ENCODE data around the gene ZNF367.
"Not testable (repeated sequence)": the region's sequence is repeated elsewhere in the genome, so short reads cannot be mapped to it uniquely, and the experiment has no call there.

The ZNF367 gene

DNA sequence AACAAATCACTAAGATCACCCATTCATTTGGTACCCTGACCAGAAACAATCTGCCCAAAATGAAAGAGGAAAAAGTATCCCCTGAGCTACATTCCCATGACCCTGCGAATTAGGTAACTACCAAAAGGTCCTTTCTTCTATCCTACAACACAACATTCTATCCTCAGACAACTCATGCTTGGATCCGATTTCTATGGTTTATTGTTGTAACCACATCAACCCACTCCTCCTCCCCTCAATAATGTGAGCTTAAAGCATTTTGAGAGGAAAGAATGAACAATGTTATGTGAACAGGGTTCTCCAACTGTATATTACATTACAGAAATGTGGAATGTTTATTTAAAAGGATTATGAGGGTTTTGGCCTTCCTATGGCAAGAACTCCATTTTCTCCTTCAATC is 38.7 kb downstream of the ZNF367 start:
- peaks cover 10% of the 10 kb centered on the region for H3K4me1 Mint-ChIP-seq (ENCODE audit: low read depth)
- H3K27me3 Mint-ChIP-seq (ENCODE audit: low read depth) = no peaks in the 10 kb centered on the region
- DNase-seq (ENCODE audit: low spot score) = no peak
- no peak overlapping the region for H3K4me3 Mint-ChIP-seq
- H3K9me3 Mint-ChIP-seq = no peaks in the 10 kb centered on the region
- H3K27ac Mint-ChIP-seq = no peak overlapping the region
- H3K36me3 Mint-ChIP-seq (ENCODE audit: low read depth) = peaks cover 19% of the 10 kb centered on the region

- H3K27me3 Mint-ChIP-seq (ENCODE audit: low read depth) = no peaks in the 10 kb centered on the region
- H3K4me3 Mint-ChIP-seq = no peak overlapping the region
- no peak for DNase-seq (ENCODE audit: low spot score)
- peaks cover 11% of the 10 kb centered on the region for H3K36me3 Mint-ChIP-seq (ENCODE audit: low read depth)
- H3K9me3 Mint-ChIP-seq = no peaks in the 10 kb centered on the region
- peaks cover 4% of the 10 kb centered on the region for H3K4me1 Mint-ChIP-seq (ENCODE audit: low read depth)
- H3K27ac Mint-ChIP-seq = no peak overlapping the region
Measured at GRCh38 chr9:96378187-96378586, 40.0 kb downstream of the ZNF367 start.

DNA sequence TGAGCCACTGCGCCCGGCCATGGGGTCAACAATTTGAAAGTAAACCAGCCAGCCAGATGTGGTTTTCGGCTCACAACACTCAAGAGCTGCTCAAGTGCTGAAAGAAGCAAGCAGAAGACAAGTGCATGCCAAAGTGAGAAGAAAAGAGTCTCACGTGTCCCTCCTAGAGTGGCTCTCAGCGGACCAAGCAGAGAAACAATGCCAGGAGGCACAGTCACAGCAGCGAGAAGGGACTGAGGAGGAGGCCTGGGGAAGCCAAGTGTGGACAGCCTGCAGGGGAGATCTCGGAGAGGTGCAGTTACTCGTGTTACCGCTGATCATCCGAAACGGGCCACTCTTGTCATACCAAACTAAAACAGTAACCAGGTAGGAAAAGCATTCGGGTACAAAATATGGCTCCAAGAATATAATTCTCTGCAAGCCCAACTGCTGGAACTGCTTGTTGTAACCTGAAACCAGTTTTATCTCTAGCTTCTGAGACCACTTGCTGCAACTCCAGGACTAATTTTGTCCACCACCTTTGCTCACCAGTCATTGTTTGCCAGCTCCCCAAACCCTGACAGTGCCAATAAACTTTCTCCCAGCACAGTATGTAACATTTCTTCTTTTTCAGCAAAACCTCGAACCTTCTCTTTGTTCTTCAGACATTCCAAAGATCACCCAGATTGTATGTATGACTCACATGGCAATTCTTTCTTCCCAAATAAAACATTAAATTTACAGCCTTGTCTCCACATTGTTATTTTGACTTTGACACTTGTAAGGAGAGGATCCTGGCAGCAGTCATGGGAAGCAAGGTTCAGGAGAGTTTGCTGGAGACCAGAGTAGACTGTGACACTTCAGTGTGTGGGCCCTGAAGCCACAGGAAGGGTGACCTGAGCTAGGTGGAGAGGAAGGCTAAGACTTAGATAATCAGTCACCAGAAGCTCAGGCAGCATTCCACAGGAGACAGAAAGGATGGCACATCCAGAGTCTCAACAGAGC is 41.0 kb downstream of the ZNF367 start:
- Mint-ChIP-seq H3K4me3 (no peak overlapping the region), H3K27ac (no peak overlapping the region), H3K4me1 (ENCODE audit: low read depth) (peaks cover 4% of the 10 kb centered on the region), H3K36me3 (ENCODE audit: low read depth) (peaks cover 11% of the 10 kb centered on the region), H3K9me3 (no peaks in the 10 kb centered on the region), H3K27me3 (ENCODE audit: low read depth) (no peaks in the 10 kb centered on the region)
- DNase-seq (ENCODE audit: low spot score) = no peak

- not testable (repeated sequence) for DNase-seq (ENCODE audit: low spot score); H3K36me3 Mint-ChIP-seq (ENCODE audit: low read depth); H3K27me3 Mint-ChIP-seq (ENCODE audit: low read depth); H3K9me3 Mint-ChIP-seq; H3K27ac Mint-ChIP-seq; H3K4me1 Mint-ChIP-seq (ENCODE audit: low read depth); H3K4me3 Mint-ChIP-seq
Measured at GRCh38 chr9:96375507-96375906, 42.7 kb downstream of the ZNF367 start.

- no peak overlapping the region for H3K27ac Mint-ChIP-seq
- H3K36me3 Mint-ChIP-seq (ENCODE audit: low read depth) = no peaks in the 10 kb centered on the region
- H3K27me3 Mint-ChIP-seq (ENCODE audit: low read depth) = no peaks in the 10 kb centered on the region
- H3K4me3 Mint-ChIP-seq = no peak overlapping the region
- no peak for DNase-seq (ENCODE audit: low spot score)
- no peaks in the 10 kb centered on the region for H3K9me3 Mint-ChIP-seq
- H3K4me1 Mint-ChIP-seq (ENCODE audit: low read depth) = no peaks in the 10 kb centered on the region
Measured at GRCh38 chr9:96367943-96368342, 50.2 kb downstream of the ZNF367 start.

DNA sequence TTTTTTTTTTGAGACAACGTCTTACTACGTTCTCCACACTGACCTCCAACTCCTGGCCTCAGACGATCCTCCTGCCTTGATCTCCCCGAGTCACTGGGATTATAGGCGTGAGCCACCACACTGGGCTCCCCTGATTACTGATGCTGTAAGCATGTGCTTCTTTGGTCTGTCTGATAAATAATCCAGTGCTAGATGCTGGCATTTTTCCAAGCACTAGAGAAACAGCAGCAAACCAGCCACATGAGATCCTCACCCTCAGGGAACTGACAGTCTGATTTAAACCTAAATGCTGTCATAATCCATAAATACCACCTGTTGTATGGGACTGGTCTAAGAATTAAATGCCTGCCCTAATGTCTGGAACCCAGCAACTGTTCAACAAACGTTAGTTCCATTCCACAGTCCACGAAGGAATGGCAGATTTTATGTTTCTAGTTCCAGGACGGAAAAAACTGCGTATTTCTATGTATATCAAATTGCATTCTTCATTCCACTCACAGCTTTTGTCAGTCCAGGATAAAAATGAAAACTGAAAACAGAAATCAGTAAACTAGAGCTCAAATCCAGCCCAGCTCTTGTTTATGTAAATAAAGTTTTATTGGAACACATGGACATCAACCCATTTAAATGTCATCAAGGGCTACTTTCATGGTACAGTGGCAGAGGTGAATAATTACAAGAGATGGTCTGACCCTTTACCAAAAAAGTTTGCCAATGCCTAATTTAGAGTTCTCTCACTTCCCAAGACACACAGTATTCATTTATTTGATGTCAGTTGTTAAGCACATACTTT is 54.8 kb downstream of the ZNF367 start:
- no peaks in the 10 kb centered on the region for H3K27me3 Mint-ChIP-seq (ENCODE audit: low read depth)
- H3K27ac Mint-ChIP-seq = no peak overlapping the region
- no peaks in the 10 kb centered on the region for H3K9me3 Mint-ChIP-seq
- no peak overlapping the region for H3K4me3 Mint-ChIP-seq
- H3K4me1 Mint-ChIP-seq (ENCODE audit: low read depth) = no peaks in the 10 kb centered on the region
- no peak for DNase-seq (ENCODE audit: low spot score)
- peaks cover 1% of the 10 kb centered on the region for H3K36me3 Mint-ChIP-seq (ENCODE audit: low read depth)

DNA sequence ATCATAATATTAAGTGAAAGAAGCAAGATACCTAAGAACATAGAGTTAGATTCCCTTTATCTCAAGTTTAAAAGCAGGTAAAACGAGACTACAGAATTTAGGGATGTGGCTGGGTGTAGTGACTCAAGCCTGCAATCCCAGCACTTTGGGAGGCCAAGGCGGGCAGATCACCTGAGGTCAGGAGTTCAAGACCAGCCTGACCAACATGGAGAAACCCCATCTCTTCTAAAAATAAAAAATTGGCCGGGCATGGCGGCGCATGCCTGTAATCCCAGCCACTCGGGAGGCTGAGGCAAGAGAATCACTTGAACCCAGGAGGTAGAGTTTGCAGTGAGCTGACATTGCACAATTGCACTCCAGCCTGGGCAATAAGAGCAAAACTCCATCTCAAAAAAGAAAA is 56.1 kb downstream of the ZNF367 start:
- H3K27ac Mint-ChIP-seq, H3K9me3 Mint-ChIP-seq: not testable (repeated sequence)

DNA sequence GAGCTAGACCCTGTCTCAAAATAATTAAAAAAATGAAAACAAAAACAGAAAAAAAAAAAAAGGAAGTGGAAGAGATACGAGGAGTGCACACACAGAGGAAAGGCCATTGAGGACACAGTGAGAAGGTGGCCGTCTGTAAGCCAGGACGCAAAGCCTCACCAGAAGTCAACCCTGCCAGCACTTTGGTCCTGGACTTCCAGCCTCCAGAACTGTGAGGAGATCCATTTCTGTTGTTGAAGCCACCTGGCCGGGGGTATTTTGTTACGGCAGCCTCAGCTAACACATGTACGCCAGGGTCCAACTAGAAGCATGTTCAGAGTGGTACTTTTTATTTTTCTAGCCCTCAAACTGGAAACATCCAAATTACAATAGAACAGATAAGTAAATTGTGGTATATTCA is 56.5 kb downstream of the ZNF367 start:
- no peaks in the 10 kb centered on the region for H3K4me1 Mint-ChIP-seq (ENCODE audit: low read depth)
- no peaks in the 10 kb centered on the region for H3K9me3 Mint-ChIP-seq
- H3K4me3 Mint-ChIP-seq = no peak overlapping the region
- no peak for DNase-seq (ENCODE audit: low spot score)
- no peak overlapping the region for H3K27ac Mint-ChIP-seq
- H3K27me3 Mint-ChIP-seq (ENCODE audit: low read depth) = no peaks in the 10 kb centered on the region
- H3K36me3 Mint-ChIP-seq (ENCODE audit: low read depth) = peaks cover 1% of the 10 kb centered on the region

More for the DNA sequence above, 56.1 kb downstream of the ZNF367 start:
- H3K4me1 Mint-ChIP-seq (ENCODE audit: low read depth); H3K36me3 Mint-ChIP-seq (ENCODE audit: low read depth); DNase-seq (ENCODE audit: low spot score); H3K27me3 Mint-ChIP-seq (ENCODE audit: low read depth); H3K4me3 Mint-ChIP-seq: not testable (repeated sequence)

DNA sequence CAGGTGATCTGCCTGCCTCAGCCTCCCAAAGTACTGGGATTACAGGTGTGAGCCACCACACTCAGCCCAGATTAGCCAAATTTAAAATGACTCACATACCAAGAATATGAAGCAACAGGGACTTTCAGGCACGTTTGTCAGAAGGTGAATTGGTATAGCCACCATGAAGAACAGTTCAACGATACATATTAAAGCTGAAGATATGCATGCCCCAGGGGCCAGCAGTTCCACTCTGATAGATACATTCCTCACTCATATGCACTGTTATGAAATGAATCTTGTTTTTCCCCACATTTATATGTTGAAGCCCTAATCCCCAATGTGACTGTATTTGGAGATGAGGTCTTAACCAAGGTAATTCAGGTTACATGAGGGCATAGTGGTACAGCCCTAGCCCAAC is 57.2 kb downstream of the ZNF367 start:
- H3K27me3 Mint-ChIP-seq (ENCODE audit: low read depth) = no peaks in the 10 kb centered on the region
- DNase-seq (ENCODE audit: low spot score) = no peak
- no peak overlapping the region for H3K27ac Mint-ChIP-seq
- no peak overlapping the region for H3K4me3 Mint-ChIP-seq
- no peaks in the 10 kb centered on the region for H3K4me1 Mint-ChIP-seq (ENCODE audit: low read depth)
- peaks cover 1% of the 10 kb centered on the region for H3K36me3 Mint-ChIP-seq (ENCODE audit: low read depth)
- H3K9me3 Mint-ChIP-seq = no peaks in the 10 kb centered on the region

DNA sequence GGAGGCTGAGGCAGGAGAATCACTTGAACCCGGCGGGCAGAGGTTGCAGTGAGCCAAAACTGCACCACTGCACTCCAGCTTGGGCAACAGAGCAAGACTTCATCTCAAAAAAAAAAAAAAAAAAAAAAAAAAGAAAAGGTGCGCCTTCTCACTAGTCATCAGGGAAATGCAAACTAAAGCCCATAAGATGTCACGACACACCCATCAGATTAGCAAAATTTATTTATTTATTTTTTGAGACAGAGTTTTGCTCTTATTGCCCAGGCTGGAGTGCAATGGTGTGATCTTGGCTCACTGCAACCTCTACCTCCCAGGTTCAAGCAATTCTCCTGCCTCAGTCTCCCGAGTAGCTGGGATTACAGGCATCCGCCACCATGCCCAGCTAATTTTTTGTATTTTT is 57.6 kb downstream of the ZNF367 start:
- H3K27me3 Mint-ChIP-seq (ENCODE audit: low read depth); DNase-seq (ENCODE audit: low spot score); H3K27ac Mint-ChIP-seq; H3K36me3 Mint-ChIP-seq (ENCODE audit: low read depth); H3K4me3 Mint-ChIP-seq; H3K4me1 Mint-ChIP-seq (ENCODE audit: low read depth); H3K9me3 Mint-ChIP-seq: not testable (repeated sequence)

DNA sequence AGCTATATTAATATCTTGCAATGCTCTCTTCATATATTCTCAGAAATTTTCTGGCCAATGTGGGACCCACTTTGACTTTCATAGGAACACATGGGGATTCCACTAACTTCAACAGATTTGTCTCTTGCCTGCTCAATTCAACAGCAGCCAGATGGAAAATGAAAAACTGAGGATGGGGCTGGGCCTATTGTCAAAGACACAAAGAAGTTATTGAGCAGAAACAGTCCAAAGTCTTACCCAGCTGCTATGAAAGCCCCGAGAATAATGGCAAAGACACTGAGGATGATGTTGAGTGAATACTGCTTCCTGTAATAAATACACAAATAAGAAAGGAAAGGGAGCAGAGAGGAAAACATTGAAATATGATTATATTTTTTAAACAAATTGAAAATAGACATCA is 67.3 kb downstream of the ZNF367 start:
- Mint-ChIP-seq H3K27me3 (ENCODE audit: low read depth) (peaks cover 3% of the 10 kb centered on the region), H3K4me1 (ENCODE audit: low read depth) (no peaks in the 10 kb centered on the region)

GRCh38 chr9:96348261-96348660 is 69.9 kb downstream of the ZNF367 start:
- Mint-ChIP-seq H3K27ac (no peak overlapping the region), H3K27me3 (ENCODE audit: low read depth) (peaks cover 3% of the 10 kb centered on the region), H3K4me3 (no peak overlapping the region), H3K36me3 (ENCODE audit: low read depth) (no peaks in the 10 kb centered on the region), H3K4me1 (ENCODE audit: low read depth) (no peaks in the 10 kb centered on the region), H3K9me3 (no peaks in the 10 kb centered on the region)
- DNase-seq (ENCODE audit: low spot score) = no peak

More for the DNA sequence above, 67.3 kb downstream of the ZNF367 start:
- Mint-ChIP-seq H3K27ac (no peak overlapping the region), H3K4me3 (no peak overlapping the region), H3K9me3 (no peaks in the 10 kb centered on the region), H3K36me3 (ENCODE audit: low read depth) (no peaks in the 10 kb centered on the region)
- DNase-seq (ENCODE audit: low spot score) = no peak

- no peak overlapping the region for H3K4me3 Mint-ChIP-seq
- DNase-seq (ENCODE audit: low spot score) = no peak
- no peak overlapping the region for H3K27ac Mint-ChIP-seq
- H3K27me3 Mint-ChIP-seq (ENCODE audit: low read depth) = peaks cover 3% of the 10 kb centered on the region
- no peaks in the 10 kb centered on the region for H3K36me3 Mint-ChIP-seq (ENCODE audit: low read depth)
- no peaks in the 10 kb centered on the region for H3K9me3 Mint-ChIP-seq
- H3K4me1 Mint-ChIP-seq (ENCODE audit: low read depth) = no peaks in the 10 kb centered on the region
Measured at GRCh38 chr9:96345551-96345950, 72.6 kb downstream of the ZNF367 start.

DNA sequence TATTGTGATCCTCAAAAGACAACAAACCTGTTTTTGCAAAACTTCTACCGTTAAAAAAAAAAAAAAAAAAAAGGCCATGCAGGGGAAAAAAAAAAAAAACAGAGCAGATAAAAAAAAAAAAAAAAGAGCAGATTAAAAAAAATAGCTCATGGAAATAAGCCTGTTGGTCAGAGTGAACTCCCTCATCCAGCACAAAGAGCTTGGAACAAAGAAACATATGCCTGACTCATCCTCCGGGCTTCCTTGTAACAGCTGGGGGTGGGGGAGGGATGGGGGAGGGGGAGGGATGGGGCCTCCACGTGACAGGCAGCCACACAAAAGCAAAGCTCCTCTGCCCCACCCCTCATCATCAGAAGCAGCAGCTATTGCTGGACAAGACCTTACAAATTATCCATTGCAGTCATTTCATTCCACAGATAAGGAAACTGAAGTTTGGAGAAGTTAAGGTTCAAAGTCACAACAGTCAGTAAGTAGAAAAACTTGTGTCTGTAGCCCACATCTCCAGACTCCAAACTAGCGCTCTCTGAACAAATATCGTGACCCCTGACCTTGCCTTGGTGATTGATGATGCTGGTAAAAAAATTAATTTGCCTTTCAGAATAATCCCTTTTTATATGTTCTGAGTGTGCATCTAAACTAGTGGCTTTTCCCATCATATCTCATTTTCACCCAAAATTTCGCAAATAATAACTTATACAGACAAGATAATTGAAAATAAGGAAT is 73.6 kb downstream of the ZNF367 start:
- DNase-seq (ENCODE audit: low spot score) = no peak
- H3K27me3 Mint-ChIP-seq (ENCODE audit: low read depth) = peaks cover 3% of the 10 kb centered on the region

More for the DNA sequence above, 73.6 kb downstream of the ZNF367 start:
- no peak overlapping the region for H3K4me3 Mint-ChIP-seq
- no peaks in the 10 kb centered on the region for H3K36me3 Mint-ChIP-seq (ENCODE audit: low read depth)
- no peaks in the 10 kb centered on the region for H3K4me1 Mint-ChIP-seq (ENCODE audit: low read depth)
- no peaks in the 10 kb centered on the region for H3K9me3 Mint-ChIP-seq
- no peak overlapping the region for H3K27ac Mint-ChIP-seq

Measured in T-helper 2 cell treated with Interferon-gamma antibody and Interleukin-4, amounts not matched to agents 5 μg/mL and 100 μg/mL, for 36 hours (primary cell).